ENCODE data around the gene GNA15.

DNA sequence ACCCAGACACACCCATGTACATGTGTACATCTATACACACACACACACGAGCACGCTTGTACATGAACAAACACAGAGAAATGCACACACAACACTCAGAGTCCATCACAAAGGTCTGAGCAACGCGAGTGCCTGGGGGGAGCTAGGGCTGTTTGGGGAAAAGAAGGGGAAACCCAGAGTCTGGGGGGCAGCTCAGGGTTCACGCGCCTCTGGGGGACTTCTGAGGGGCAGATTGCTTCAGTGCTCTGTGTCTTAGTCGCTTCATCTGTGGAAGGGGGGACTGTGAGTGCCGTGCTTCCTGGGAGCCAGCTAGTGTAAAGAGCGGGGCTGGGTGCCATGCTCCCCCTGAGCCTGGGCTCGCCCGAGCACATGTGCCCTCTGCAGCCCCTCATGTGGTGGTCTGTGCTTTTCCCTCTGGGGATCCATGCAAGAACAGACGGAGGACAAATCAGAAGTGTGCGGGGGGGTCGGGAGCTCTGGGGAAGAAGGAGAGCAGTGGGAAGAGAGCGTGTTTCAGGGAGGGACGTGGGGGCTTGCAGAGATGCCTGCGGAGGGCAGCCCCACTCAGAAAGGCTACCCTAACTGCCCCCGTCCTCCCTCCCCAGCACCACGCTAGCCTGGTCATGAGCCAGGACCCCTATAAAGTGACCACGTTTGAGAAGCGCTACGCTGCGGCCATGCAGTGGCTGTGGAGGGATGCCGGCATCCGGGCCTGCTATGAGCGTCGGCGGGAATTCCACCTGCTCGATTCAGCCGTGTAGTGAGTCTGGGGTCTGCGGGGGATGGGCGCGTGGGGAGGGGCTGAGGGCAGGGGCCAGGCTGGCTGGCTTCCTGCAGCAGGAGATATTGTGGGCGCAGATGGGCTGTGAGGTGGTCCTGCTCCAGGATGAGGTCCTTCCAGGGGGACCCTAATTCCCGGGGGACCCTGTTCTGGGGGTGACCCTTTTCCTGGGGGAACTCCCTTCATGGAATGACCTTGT, 14.0 kb downstream of the GNA15 start:
- TF ChIP-seq CTCF (IDR thresholded peaks at IDR 0.05) (no peak), POLR2A (IDR thresholded peaks at IDR 0.05) (no peak)

All from adrenal gland (tissue), 5 donors.